B cell (primary cell): ENCODE data around the gene PSMG3.

Experiments used
- EZH2 ChIP-seq: IDR thresholded peaks from 2 replicates; pipeline ENCODE4 v1.6.1; 2012; ENCODE audit warnings: borderline replicate concordance, low read depth, mild to moderate bottlenecking, moderate library complexity, low read length; ENCODE audit not compliant: insufficient read depth, poor library complexity, severe bottlenecking
- TF ChIP-seq, protein P1 (sequence below): fragments of 200-600 bp; IDR thresholded peaks from one replicate; pipeline ENCODE4 v1.8.0; 2022; ENCODE audit warnings: antibody characterized with exemption, mild to moderate bottlenecking

DNA sequence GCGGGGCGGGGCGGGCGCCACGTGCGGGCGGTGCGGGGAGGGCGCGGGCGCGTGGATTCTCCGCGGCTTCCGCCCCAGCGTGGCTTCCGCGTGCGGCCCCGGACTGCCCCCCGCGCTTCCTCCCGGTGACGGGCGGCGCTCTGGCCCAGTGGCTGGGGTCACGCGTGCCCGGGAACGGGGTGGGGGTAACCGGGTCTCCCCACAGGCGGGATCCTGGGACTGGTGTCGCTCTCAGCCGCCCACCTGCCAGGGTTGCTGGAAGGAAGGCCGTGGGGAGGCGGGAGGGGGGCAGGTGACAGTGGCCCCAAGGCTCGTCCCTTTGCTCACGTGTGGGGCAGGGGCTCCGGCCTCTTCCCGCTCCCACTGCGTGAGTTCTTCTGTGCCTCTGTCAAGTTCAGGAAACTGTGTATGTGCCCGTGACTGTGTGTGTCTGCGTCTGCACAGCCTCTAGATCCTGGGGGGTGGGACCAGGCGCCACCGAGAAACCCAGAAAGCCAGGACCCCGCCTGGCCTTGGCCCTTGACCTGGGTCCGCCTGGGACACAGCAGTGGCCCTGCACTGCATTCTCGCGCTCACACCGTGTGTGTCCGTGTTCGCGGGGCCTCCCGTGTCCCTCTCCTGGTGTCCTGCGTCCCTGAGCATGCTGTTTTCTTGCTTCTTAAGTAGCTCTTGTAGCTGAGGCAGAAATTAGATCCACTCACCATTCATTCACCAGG is 38.4 kb downstream of the PSMG3 start:
- TF ChIP-seq, protein P1, sequence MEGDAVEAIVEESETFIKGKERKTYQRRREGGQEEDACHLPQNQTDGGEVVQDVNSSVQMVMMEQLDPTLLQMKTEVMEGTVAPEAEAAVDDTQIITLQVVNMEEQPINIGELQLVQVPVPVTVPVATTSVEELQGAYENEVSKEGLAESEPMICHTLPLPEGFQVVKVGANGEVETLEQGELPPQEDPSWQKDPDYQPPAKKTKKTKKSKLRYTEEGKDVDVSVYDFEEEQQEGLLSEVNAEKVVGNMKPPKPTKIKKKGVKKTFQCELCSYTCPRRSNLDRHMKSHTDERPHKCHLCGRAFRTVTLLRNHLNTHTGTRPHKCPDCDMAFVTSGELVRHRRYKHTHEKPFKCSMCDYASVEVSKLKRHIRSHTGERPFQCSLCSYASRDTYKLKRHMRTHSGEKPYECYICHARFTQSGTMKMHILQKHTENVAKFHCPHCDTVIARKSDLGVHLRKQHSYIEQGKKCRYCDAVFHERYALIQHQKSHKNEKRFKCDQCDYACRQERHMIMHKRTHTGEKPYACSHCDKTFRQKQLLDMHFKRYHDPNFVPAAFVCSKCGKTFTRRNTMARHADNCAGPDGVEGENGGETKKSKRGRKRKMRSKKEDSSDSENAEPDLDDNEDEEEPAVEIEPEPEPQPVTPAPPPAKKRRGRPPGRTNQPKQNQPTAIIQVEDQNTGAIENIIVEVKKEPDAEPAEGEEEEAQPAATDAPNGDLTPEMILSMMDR = no peak
- TF ChIP-seq EZH2 = no peak
